Left cardiac atrium (tissue), 4 donors: ENCODE data around the gene PLAAT5. TPM values are rescaled to one million over a fixed set of nuclear protein-coding genes. Genes with fewer than 3 reads are reported as not detected.

Source experiments
- ATAC-seq, 2 donors: fragments of 200-7000 bp; cut with Tn5 transposase; one replicate each; pipeline ENCODE4 v1.9.1; 2020; ENCODE audit warnings: mild to moderate bottlenecking in 2 of 2, moderate library complexity in 2 of 2
- DNase-seq: peaks from one replicate; pipeline ENCODE4 v3.0.0-alpha.2; 2020
- intact Hi-C, 2 donors: fragments of 100-400 bp; cut with DNase I; formaldehyde crosslinking; loops; one replicate each; pipeline versions ENCODE4 v1.14.1 to v1.15.1; 2022 to 2023
- total RNA-seq, 2 donors: library from RNA; stranded (reverse); fragmentation: NEBNext Ultra II Directional; extraction: Animal tissue kit (Norgen Biotek cat#: 25700); gene quantifications; one replicate each; pipeline ENCODE4 v1.2.1, GENCODE V29; 2021
- donor health status: DM: no; HTN: yes; CAD: no.
- donor health status: DM: no; HTN: yes; CAD: no; lungs with severe emphysema.
- donor health status: DM: yes; HTN: yes; CAD: no.
- donor health status: Dilated cardiomyopathy.

The PLAAT5 gene
- total RNA-seq, 2 donors from 2014 or later, result 9.3 to 15.8 TPM

GRCh38 chr11:63417174-63417852, 73.7 kb downstream of the PLAAT5 start:
- ATAC-seq (no peak), DNase-seq (no peak)
- intact Hi-C loops, result no loop called here

Other genes with a start within 250 kb of the PLAAT5 start
- under 1 TPM in 1 of 2 donors, not detected in 1; 0.09 TPM for gene SLC22A25, start 247.6 kb downstream of the PLAAT5 start, total RNA-seq
- not detected for gene SLC22A9, start 121.4 kb downstream of the PLAAT5 start, total RNA-seq
- 10 to 100 TPM; 22.0 to 32.1 TPM for gene LGALS12, start 14.9 kb upstream of the PLAAT5 start, total RNA-seq
- gene PLAAT4, start 45.6 kb upstream of the PLAAT5 start, total RNA-seq, result 10 to 100 TPM; 11.3 to 16.6 TPM
- under 1 TPM; 0.32 to 0.47 TPM for gene PLAAT2, start 72.2 kb upstream of the PLAAT5 start, total RNA-seq
- 100 to 1,000 TPM; 156 to 173 TPM for gene PLAAT3, start 123.3 kb upstream of the PLAAT5 start, total RNA-seq
- 10 to 100 TPM; 31.4 to 36.2 TPM for gene ATL3, start 180.2 kb upstream of the PLAAT5 start, total RNA-seq
- 10 to 100 TPM; 71.9 to 92.5 TPM for gene RTN3, start 190.3 kb upstream of the PLAAT5 start, total RNA-seq